H1 (cell line): Measurements from ENCODE around the gene RNFT2. TPM values are rescaled to one million over a fixed set of nuclear protein-coding genes. Genes with fewer than 3 reads are reported as not detected.

Source experiments
- BRCA1 ChIP-seq: IDR thresholded peaks from 2 replicates; pipeline ENCODE4 v1.6.1; 2012; ENCODE audit warnings: low read depth, low read length, improper control_type of control experiment
- SP1 ChIP-seq: IDR thresholded peaks from 2 replicates; pipeline ENCODE4 v1.6.1; 2011; ENCODE audit warnings: low read depth, low read length
- polyA plus RNA-seq, 7 experiments: library from polyadenylated mRNA; depleted of rRNA in 3 of 7; stranded (reverse) in 5 of 7; unstranded in 2 of 7; fragments of >200 nt in 5 of 7; fragments of 200-250 nt in 2 of 7; gene quantifications; 1 replicate in 5 of 7; 2 replicates in 1 of 7; 4 replicates in 1 of 7; pipeline versions ENCODE4 v1.2.1 to v1.2.3, GENCODE V29; 2011 to 2013; ENCODE audit warnings: missing spikeins in 2 of 7, mixed read lengths in 2 of 7
- total RNA-seq: library from RNA; stranded (reverse); fragmentation: NEBNext Ultra II Directional; extraction: Animal tissue kit (Norgen Biotek cat#: 25700); gene quantifications from 2 replicates; pipeline ENCODE4 v1.2.1, GENCODE V29; 2021

Gene RNFT2
- total and polyA plus RNA-seq, 2 of the 8 experiments (the other 6 are each of a cell fraction or from before 2014, with no cell fraction given) = 14.2 to 33.1 TPM

DNA sequence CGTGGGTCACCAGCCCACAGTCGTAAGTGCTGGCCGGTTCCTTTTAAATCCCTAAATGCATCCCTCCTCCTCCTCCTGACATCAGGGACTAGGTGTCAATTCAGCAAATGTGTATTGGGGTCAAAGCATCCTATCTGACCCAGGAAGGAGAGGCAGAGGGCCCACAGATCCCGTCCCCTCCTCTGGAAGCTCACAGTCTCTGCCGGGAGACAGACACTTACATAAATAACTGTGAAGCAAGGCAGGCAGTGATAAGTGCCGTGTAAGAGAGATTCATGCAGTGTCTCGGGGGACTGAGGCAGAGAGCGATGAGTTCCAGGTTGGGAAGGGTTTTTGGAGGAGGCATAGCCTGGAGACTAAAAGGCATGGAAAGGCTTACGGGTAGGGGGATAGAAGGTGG, 99.0 kb downstream of the RNFT2 start (continued):
- TF ChIP-seq SP1 = no peak
- no peak for TF ChIP-seq BRCA1
- TF ChIP-seq, all 59 proteins: peak for 0
